ENCODE data around the gene P3H4. TPM values are rescaled to one million over a fixed set of nuclear protein-coding genes. Genes with fewer than 3 reads are reported as not detected.

The P3H4 gene
- total and polyA plus RNA-seq, 11 donors, result 2.2 to 10.1 (median 5.3) TPM

- intact Hi-C loops (cut with DNase I), result loop anchor here (1.0 to 5.0 kb wide), 6 partner anchors 24 to 62 kb away; no protein-coding TSS in a partner anchor
- Histone ChIP-seq H3K9me3 (no peaks in the 10 kb centered on the region), H3K36me3 (peaks cover 0 to 4% (median 0%) of the 10 kb centered on the region in 9 donors), H3K27ac (peak overlapping the region in 1 of 12 donors; percentile 54), H3K4me3 (peak overlapping the region in 2 of 12 donors; percentile 24 to 29), H3K4me1 (peaks cover 0 to 15% (median 10%) of the 10 kb centered on the region in 12 donors), H3K27me3 (no peaks in the 10 kb centered on the region)
- DNase-seq, result peak in 1 of 5 donors; percentile 29
- no peak for TF ChIP-seq CTCF (IDR thresholded peaks at IDR 0.05)
- TF ChIP-seq POLR2A (IDR thresholded peaks at IDR 0.05), result no peak
- 60 to 77% (median 63%) methylated on average over 10 to 18 of the region's 18 CpGs for WGBS, 4 donors
- ATAC-seq, result peak; percentile 21 to 60 (median 34)
These were observed 11.0 kb downstream of the P3H4 start for GRCh38 chr17:41800601-41801373.

GRCh38 chr17:41799366-41799765, 12.4 kb downstream of the P3H4 start:
- H3K4me3 ChIP-seq, result no peak overlapping the region
- intact Hi-C loops (cut with DNase I), result no loop called here
- H3K4me1 ChIP-seq, result peaks cover 3 to 20% (median 13%) of the 10 kb centered on the region in 12 donors
- ATAC-seq (no peak), DNase-seq (no peak)
- TF ChIP-seq CTCF (IDR thresholded peaks at IDR 0.05) (no peak), POLR2A (IDR thresholded peaks at IDR 0.05) (no peak)
- no peaks in the 10 kb centered on the region for H3K9me3 ChIP-seq
- H3K36me3 ChIP-seq, result peaks cover 0 to 4% (median 0%) of the 10 kb centered on the region in 9 donors
- no peaks in the 10 kb centered on the region for H3K27me3 ChIP-seq
- 88 to 97% (median 95%) methylated on average over 8 of the region's 8 CpGs for WGBS, 4 donors
- H3K27ac ChIP-seq, result no peak overlapping the region

GRCh38 chr17:41797377-41797776, 14.4 kb downstream of the P3H4 start:
- no peak overlapping the region for H3K27ac ChIP-seq
- WGBS, 4 donors, result 84 to 89% (median 84%) methylated on average over 3 of the region's 3 CpGs
- H3K27me3 ChIP-seq, result no peaks in the 10 kb centered on the region
- DNase-seq (no peak), ATAC-seq (no peak)
- H3K36me3 ChIP-seq, result peaks cover 0 to under 1% (median 0%) of the 10 kb centered on the region in 9 donors
- no peak overlapping the region for H3K4me3 ChIP-seq
- peaks cover 7 to 40% (median 30%) of the 10 kb centered on the region in 12 donors for H3K4me1 ChIP-seq
- TF ChIP-seq POLR2A (IDR thresholded peaks at IDR 0.05) (no peak), CTCF (IDR thresholded peaks at IDR 0.05) (no peak)
- intact Hi-C loops (cut with DNase I), result no loop called here
- H3K9me3 ChIP-seq, result no peaks in the 10 kb centered on the region

- intact Hi-C loops (cut with DNase I), result no loop called here
- no peak for DNase-seq
- Histone ChIP-seq H3K4me1 (peaks cover 10 to 42% (median 37%) of the 10 kb centered on the region in 12 donors), H3K9me3 (no peaks in the 10 kb centered on the region), H3K27me3 (no peaks in the 10 kb centered on the region), H3K4me3 (no peak overlapping the region), H3K27ac (no peak overlapping the region), H3K36me3 (no peaks in the 10 kb centered on the region)
- no peak for ATAC-seq
- WGBS, 4 donors, result 92 to 97% (median 93%) methylated on average over 9 to 10 of the region's 10 CpGs
- TF ChIP-seq CTCF (IDR thresholded peaks at IDR 0.05) (no peak), POLR2A (IDR thresholded peaks at IDR 0.05) (no peak)
These were observed 15.4 kb downstream of the P3H4 start for GRCh38 chr17:41796121-41796895.
